Measurements from ENCODE around the gene MS4A10.

DNA sequence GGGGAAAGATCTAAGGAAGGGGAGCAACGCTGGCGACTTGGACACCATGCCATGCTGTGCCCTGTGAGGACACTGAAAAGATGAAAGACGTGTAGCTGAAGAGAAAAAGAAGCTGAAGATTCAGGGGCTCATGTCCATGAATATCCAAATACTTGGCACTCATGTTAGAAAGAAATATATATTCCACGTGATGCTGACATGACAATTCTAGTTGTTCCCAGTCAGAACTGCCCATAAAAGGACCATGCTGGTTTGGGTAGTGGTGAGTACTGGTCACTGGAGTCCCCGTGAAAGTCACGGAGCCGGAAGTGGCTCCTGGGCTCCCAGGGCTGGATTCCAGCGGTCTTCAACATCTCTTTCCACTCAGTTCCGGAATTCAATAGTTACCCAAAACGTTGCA is 18.6 kb upstream of the MS4A10 start:
- TF ChIP-seq, protein P1, sequence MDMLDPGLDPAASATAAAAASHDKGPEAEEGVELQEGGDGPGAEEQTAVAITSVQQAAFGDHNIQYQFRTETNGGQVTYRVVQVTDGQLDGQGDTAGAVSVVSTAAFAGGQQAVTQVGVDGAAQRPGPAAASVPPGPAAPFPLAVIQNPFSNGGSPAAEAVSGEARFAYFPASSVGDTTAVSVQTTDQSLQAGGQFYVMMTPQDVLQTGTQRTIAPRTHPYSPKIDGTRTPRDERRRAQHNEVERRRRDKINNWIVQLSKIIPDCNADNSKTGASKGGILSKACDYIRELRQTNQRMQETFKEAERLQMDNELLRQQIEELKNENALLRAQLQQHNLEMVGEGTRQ (CRISPR knock-in tag; IDR thresholded peaks at IDR 0.05) = no peak
- TF ChIP-seq ATF7 (IDR thresholded peaks at IDR 0.05) = no peak
